Stimulated activated CD8-positive, alpha-beta memory T cell treated with anti-CD3 and anti-CD28 coated beads, Interleukin-15, amount 100 ng/mL, for 1 hour (primary cell): ENCODE results near the gene EPHB1.

Experiments used
- DNase-seq: peaks from one replicate; pipeline ENCODE4 v3.0.0-alpha.2; 2020; ENCODE audit warnings: low read depth

The EPHB1 gene

GRCh38 chr3:134809427-134810051, 14.5 kb downstream of the EPHB1 start:
- DNase-seq = no peak

- DNase-seq = no peak
These were observed 15.0 kb downstream of the EPHB1 start for GRCh38 chr3:134810052-134810435.

- no peak for DNase-seq
These were observed 15.8 kb downstream of the EPHB1 start for GRCh38 chr3:134810850-134811249.

- no peak for DNase-seq
These were observed 18.6 kb downstream of the EPHB1 start for GRCh38 chr3:134813618-134814017.

- no peak for DNase-seq
These were observed 20.5 kb downstream of the EPHB1 start for GRCh38 chr3:134815519-134815918.

- no peak for DNase-seq
These were observed 21.6 kb downstream of the EPHB1 start for GRCh38 chr3:134816623-134817022.

- no peak for DNase-seq
These were observed 22.2 kb downstream of the EPHB1 start for GRCh38 chr3:134817297-134817696.

- no peak for DNase-seq
These were observed 25.9 kb downstream of the EPHB1 start for GRCh38 chr3:134820994-134821393.

- DNase-seq = no peak
These were observed 27.0 kb downstream of the EPHB1 start for GRCh38 chr3:134822090-134822489.

- no peak for DNase-seq
These were observed 28.6 kb downstream of the EPHB1 start for GRCh38 chr3:134823679-134824078.

- no peak for DNase-seq
These were observed 29.7 kb downstream of the EPHB1 start for GRCh38 chr3:134824791-134825190.

- DNase-seq = no peak
These were observed 32.2 kb downstream of the EPHB1 start for GRCh38 chr3:134827213-134827612.

- no peak for DNase-seq
These were observed 34.7 kb downstream of the EPHB1 start for GRCh38 chr3:134829721-134830120.

- DNase-seq = no peak
These were observed 37.5 kb downstream of the EPHB1 start for GRCh38 chr3:134832585-134832984.

- DNase-seq = no peak
These were observed 38.5 kb downstream of the EPHB1 start for GRCh38 chr3:134833453-134834163.

GRCh38 chr3:134836921-134837320, 41.9 kb downstream of the EPHB1 start:
- DNase-seq = no peak

GRCh38 chr3:134838599-134838998, 43.5 kb downstream of the EPHB1 start:
- DNase-seq = no peak

GRCh38 chr3:134839422-134839821, 44.4 kb downstream of the EPHB1 start:
- DNase-seq = no peak

GRCh38 chr3:134839990-134840389, 44.9 kb downstream of the EPHB1 start:
- no peak for DNase-seq

GRCh38 chr3:134840459-134840858, 45.4 kb downstream of the EPHB1 start:
- no peak for DNase-seq

- no peak for DNase-seq
These were observed 51.0 kb downstream of the EPHB1 start for GRCh38 chr3:134846084-134846483.

- DNase-seq = no peak
These were observed 51.9 kb downstream of the EPHB1 start for GRCh38 chr3:134846911-134847317.

- no peak for DNase-seq
These were observed 52.3 kb downstream of the EPHB1 start for GRCh38 chr3:134847349-134847748.

- DNase-seq = no peak
These were observed 54.5 kb downstream of the EPHB1 start for GRCh38 chr3:134849561-134849960.
